WTC11 (cell line): ENCODE data around the gene MPP1. TPM values are rescaled to one million over a fixed set of nuclear protein-coding genes. Genes with fewer than 3 reads are reported as not detected.

Source experiments
- ATAC-seq: fragments of 200-7000 bp; cut with Tn5 transposase; 2 replicates; pipeline ENCODE4 v1.10.0; 2021; ENCODE audit warnings: mild to moderate bottlenecking, moderate library complexity
- CTCF ChIA-PET: fragments of 300-600 bp; sonication (Branson Sonifier 250); formaldehyde crosslinking; loops from one replicate; lab custom pipeline; 2021; ENCODE audit warnings: antibody characterized with exemption; lab: Charles Lee
- POLR2A ChIA-PET: fragments of 350-600 bp; sonication (Branson Sonifier 250); formaldehyde crosslinking; loops from one replicate; lab custom pipeline; 2021; ENCODE audit warnings: antibody characterized with exemption; lab: Charles Lee
- DNase-seq: peaks from one replicate; pipeline ENCODE4 v3.0.0; 2021; ENCODE audit warnings: low spot score
- H3K27ac Mint-ChIP-seq: 2 replicates; pipeline ENCODE4 v1.8.0; 2021; ENCODE audit warnings: mixed read lengths
- H3K27me3 Mint-ChIP-seq: 2 replicates; pipeline ENCODE4 v1.8.0; 2021; ENCODE audit warnings: low read depth, mild to moderate bottlenecking, moderate library complexity, mixed read lengths
- H3K36me3 Mint-ChIP-seq: 2 replicates; pipeline ENCODE4 v1.8.0; 2021; ENCODE audit warnings: mixed read lengths
- H3K4me1 Mint-ChIP-seq: 2 replicates; pipeline ENCODE4 v1.8.0; 2022; ENCODE audit warnings: mixed read lengths
- H3K4me3 Mint-ChIP-seq: 2 replicates; pipeline ENCODE4 v1.8.0; 2021; ENCODE audit warnings: mild to moderate bottlenecking, moderate library complexity, mixed read lengths
- H3K9me3 Mint-ChIP-seq: 2 replicates; pipeline ENCODE4 v1.8.0; 2021; ENCODE audit warnings: mixed read lengths
- FOXP1 ChIP-seq: sonication (generic); formaldehyde crosslinking; IDR thresholded peaks from 2 replicates; pipeline ENCODE4 v1.8.0; 2022; ENCODE audit warnings: missing genetic modification reagents, mild to moderate bottlenecking, moderate library complexity, borderline replicate concordance
- HMGA2 ChIP-seq: fragments of 250-450 bp; sonication (Bioruptor Pico); IDR thresholded peaks from 2 replicates; pipeline ENCODE4 v1.4.0; 2021; ENCODE audit warnings: mild to moderate bottlenecking, moderate library complexity
- NFE2L1 ChIP-seq: sonication (generic); formaldehyde crosslinking; IDR thresholded peaks from 2 replicates; pipeline ENCODE4 v1.8.1; 2023; ENCODE audit warnings: missing genetic modification reagents
- NR2C2 ChIP-seq: sonication (generic); formaldehyde crosslinking; IDR thresholded peaks from 2 replicates; pipeline ENCODE4 v1.8.0; 2022; ENCODE audit warnings: mild to moderate bottlenecking, missing genetic modification reagents
- NR3C1 ChIP-seq: sonication (generic); formaldehyde crosslinking; conservative IDR thresholded peaks from 2 replicates; pipeline ENCODE4 v1.8.1; 2023; ENCODE audit warnings: low read depth, mild to moderate bottlenecking, missing genetic modification reagents
- SP1 ChIP-seq: sonication (generic); formaldehyde crosslinking; conservative IDR thresholded peaks from 2 replicates; pipeline ENCODE4 v1.8.1; 2022; ENCODE audit warnings: missing genetic modification reagents
- ZBTB21 ChIP-seq: sonication (generic); formaldehyde crosslinking; IDR thresholded peaks from 2 replicates; pipeline ENCODE4 v1.8.1; 2023; ENCODE audit warnings: mild to moderate bottlenecking, missing genetic modification reagents, borderline replicate concordance
- ZNF138 ChIP-seq: sonication (generic); formaldehyde crosslinking; conservative IDR thresholded peaks from 2 replicates; pipeline ENCODE4 v1.8.1; 2022; ENCODE audit warnings: mild to moderate bottlenecking, moderate library complexity, missing genetic modification reagents
- ZNF263 ChIP-seq: sonication (generic); formaldehyde crosslinking; IDR thresholded peaks from 2 replicates; pipeline ENCODE4 v1.8.1; 2022; ENCODE audit warnings: low read depth, mild to moderate bottlenecking, moderate library complexity, missing genetic modification reagents
- total RNA-seq: library from RNA; stranded (reverse); gene quantifications from 3 replicates; pipeline ENCODE4 v1.2.3, GENCODE V29; 2021
- TF ChIP-seq, protein P1 (sequence below): sonication (generic); formaldehyde crosslinking; IDR thresholded peaks from 2 replicates; pipeline ENCODE4 v1.8.1; 2023; ENCODE audit warnings: mild to moderate bottlenecking, missing genetic modification reagents, borderline replicate concordance
- TF ChIP-seq, protein P2 (sequence below): sonication (generic); formaldehyde crosslinking; IDR thresholded peaks from 2 replicates; pipeline ENCODE4 v1.8.0; 2023; ENCODE audit warnings: missing genetic modification reagents
- TF ChIP-seq, protein P3 (sequence below): sonication (generic); formaldehyde crosslinking; IDR thresholded peaks from 2 replicates; pipeline ENCODE4 v1.8.0; 2022; ENCODE audit warnings: mild to moderate bottlenecking, missing genetic modification reagents
- TF ChIP-seq, protein P4 (sequence below): sonication (generic); formaldehyde crosslinking; IDR thresholded peaks from 2 replicates; pipeline ENCODE4 v1.8.0; 2023; ENCODE audit warnings: missing genetic modification reagents, mild to moderate bottlenecking, borderline replicate concordance
- TF ChIP-seq, protein P5 (sequence below): sonication (generic); formaldehyde crosslinking; IDR thresholded peaks from 2 replicates; pipeline ENCODE4 v1.8.1; 2022; ENCODE audit warnings: mild to moderate bottlenecking, missing genetic modification reagents, moderate library complexity, borderline replicate concordance
- TF ChIP-seq, protein P6 (sequence below): sonication (generic); formaldehyde crosslinking; IDR thresholded peaks from 2 replicates; pipeline ENCODE4 v1.8.1; 2022; ENCODE audit warnings: mild to moderate bottlenecking, moderate library complexity, missing genetic modification reagents

The MPP1 gene
- total RNA-seq, 1 experiment from 2014 or later = 15.8 TPM

DNA sequence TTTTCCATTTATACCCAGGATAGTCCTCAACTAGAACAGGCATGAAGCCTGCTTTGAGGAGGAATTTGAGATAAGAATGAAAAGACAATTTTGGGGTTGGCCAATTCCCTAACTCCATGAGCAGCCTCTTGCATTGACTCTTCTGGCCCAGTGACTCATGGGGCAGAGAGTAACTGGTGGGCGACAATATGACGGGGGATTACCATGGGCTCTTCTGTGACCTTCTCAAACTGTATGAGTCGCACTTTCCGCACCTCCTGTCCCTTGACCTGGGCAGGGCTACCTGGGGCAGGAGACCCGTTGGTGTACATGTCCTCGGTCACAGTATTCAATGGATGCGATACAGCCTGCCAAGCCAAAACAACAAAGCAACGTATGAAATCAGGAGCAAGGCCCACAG lies 13.3 kb downstream of the MPP1 start:
- Mint-ChIP-seq H3K27me3 (no peaks in the 10 kb centered on the region; the same call in 1 of the 2 replicates), H3K9me3 (no peaks in the 10 kb centered on the region), H3K4me3 (no peak overlapping the region), H3K4me1 (peaks cover 17% of the 10 kb centered on the region), H3K27ac (no peak overlapping the region), H3K36me3 (no peaks in the 10 kb centered on the region)
- ChIA-PET CTCF (no interaction called here), POLR2A (no interaction called here)
- ATAC-seq = no peak
- no peak for TF ChIP-seq ZNF263
- TF ChIP-seq NR3C1 (CRISPR knock-in tag) = no peak
- TF ChIP-seq HMGA2 (CRISPR knock-in tag) = no peak
- no peak for TF ChIP-seq ZNF138 (CRISPR knock-in tag)
- no peak for TF ChIP-seq ZBTB21 (CRISPR knock-in tag)
- no peak for DNase-seq

DNA sequence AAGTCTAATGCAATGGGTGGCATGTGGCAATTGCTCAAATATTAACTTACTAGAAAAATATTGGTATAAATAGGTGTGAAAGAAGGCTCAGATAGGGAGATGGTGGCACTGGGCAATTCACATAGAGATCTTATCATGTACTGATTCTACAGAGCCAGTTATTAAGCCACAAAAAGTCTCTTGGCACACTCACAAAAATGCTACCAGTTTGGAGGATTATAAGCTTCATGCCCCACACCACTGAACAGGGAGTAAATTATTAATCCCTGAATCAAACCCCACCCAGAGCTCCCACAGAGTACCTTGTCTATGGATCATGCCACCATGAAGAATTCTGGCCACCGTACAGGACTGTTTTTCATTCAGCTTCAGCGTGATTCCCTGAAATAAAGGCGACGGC lies 13.8 kb downstream of the MPP1 start:
- ATAC-seq = no peak
- Mint-ChIP-seq H3K4me1 (peaks cover 13% of the 10 kb centered on the region), H3K4me3 (no peak overlapping the region), H3K27me3 (no peaks in the 10 kb centered on the region), H3K36me3 (no peaks in the 10 kb centered on the region)
- CTCF ChIA-PET = no interaction called here
- TF ChIP-seq NFE2L1 = no peak
- no peak for TF ChIP-seq SP1
- no peak for TF ChIP-seq NR2C2 (CRISPR knock-in tag)
- TF ChIP-seq, protein P1, sequence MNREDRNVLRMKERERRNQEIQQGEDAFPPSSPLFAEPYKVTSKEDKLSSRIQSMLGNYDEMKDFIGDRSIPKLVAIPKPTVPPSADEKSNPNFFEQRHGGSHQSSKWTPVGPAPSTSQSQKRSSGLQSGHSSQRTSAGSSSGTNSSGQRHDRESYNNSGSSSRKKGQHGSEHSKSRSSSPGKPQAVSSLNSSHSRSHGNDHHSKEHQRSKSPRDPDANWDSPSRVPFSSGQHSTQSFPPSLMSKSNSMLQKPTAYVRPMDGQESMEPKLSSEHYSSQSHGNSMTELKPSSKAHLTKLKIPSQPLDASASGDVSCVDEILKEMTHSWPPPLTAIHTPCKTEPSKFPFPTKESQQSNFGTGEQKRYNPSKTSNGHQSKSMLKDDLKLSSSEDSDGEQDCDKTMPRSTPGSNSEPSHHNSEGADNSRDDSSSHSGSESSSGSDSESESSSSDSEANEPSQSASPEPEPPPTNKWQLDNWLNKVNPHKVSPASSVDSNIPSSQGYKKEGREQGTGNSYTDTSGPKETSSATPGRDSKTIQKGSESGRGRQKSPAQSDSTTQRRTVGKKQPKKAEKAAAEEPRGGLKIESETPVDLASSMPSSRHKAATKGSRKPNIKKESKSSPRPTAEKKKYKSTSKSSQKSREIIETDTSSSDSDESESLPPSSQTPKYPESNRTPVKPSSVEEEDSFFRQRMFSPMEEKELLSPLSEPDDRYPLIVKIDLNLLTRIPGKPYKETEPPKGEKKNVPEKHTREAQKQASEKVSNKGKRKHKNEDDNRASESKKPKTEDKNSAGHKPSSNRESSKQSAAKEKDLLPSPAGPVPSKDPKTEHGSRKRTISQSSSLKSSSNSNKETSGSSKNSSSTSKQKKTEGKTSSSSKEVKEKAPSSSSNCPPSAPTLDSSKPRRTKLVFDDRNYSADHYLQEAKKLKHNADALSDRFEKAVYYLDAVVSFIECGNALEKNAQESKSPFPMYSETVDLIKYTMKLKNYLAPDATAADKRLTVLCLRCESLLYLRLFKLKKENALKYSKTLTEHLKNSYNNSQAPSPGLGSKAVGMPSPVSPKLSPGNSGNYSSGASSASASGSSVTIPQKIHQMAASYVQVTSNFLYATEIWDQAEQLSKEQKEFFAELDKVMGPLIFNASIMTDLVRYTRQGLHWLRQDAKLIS (CRISPR knock-in tag) = no peak
- TF ChIP-seq, protein P2, sequence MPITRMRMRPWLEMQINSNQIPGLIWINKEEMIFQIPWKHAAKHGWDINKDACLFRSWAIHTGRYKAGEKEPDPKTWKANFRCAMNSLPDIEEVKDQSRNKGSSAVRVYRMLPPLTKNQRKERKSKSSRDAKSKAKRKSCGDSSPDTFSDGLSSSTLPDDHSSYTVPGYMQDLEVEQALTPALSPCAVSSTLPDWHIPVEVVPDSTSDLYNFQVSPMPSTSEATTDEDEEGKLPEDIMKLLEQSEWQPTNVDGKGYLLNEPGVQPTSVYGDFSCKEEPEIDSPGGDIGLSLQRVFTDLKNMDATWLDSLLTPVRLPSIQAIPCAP (CRISPR knock-in tag) = no peak
- TF ChIP-seq, protein P3, sequence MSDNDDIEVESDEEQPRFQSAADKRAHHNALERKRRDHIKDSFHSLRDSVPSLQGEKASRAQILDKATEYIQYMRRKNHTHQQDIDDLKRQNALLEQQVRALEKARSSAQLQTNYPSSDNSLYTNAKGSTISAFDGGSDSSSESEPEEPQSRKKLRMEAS (CRISPR knock-in tag) = no peak
- no peak for TF ChIP-seq NR3C1 (CRISPR knock-in tag)
- TF ChIP-seq, protein P4, sequence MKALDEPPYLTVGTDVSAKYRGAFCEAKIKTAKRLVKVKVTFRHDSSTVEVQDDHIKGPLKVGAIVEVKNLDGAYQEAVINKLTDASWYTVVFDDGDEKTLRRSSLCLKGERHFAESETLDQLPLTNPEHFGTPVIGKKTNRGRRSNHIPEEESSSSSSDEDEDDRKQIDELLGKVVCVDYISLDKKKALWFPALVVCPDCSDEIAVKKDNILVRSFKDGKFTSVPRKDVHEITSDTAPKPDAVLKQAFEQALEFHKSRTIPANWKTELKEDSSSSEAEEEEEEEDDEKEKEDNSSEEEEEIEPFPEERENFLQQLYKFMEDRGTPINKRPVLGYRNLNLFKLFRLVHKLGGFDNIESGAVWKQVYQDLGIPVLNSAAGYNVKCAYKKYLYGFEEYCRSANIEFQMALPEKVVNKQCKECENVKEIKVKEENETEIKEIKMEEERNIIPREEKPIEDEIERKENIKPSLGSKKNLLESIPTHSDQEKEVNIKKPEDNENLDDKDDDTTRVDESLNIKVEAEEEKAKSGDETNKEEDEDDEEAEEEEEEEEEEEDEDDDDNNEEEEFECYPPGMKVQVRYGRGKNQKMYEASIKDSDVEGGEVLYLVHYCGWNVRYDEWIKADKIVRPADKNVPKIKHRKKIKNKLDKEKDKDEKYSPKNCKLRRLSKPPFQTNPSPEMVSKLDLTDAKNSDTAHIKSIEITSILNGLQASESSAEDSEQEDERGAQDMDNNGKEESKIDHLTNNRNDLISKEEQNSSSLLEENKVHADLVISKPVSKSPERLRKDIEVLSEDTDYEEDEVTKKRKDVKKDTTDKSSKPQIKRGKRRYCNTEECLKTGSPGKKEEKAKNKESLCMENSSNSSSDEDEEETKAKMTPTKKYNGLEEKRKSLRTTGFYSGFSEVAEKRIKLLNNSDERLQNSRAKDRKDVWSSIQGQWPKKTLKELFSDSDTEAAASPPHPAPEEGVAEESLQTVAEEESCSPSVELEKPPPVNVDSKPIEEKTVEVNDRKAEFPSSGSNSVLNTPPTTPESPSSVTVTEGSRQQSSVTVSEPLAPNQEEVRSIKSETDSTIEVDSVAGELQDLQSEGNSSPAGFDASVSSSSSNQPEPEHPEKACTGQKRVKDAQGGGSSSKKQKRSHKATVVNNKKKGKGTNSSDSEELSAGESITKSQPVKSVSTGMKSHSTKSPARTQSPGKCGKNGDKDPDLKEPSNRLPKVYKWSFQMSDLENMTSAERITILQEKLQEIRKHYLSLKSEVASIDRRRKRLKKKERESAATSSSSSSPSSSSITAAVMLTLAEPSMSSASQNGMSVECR (CRISPR knock-in tag) = no peak
- no peak for TF ChIP-seq FOXP1 (CRISPR knock-in tag)
- TF ChIP-seq, protein P5, sequence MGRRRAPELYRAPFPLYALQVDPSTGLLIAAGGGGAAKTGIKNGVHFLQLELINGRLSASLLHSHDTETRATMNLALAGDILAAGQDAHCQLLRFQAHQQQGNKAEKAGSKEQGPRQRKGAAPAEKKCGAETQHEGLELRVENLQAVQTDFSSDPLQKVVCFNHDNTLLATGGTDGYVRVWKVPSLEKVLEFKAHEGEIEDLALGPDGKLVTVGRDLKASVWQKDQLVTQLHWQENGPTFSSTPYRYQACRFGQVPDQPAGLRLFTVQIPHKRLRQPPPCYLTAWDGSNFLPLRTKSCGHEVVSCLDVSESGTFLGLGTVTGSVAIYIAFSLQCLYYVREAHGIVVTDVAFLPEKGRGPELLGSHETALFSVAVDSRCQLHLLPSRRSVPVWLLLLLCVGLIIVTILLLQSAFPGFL = no peak
- TF ChIP-seq, protein P6, sequence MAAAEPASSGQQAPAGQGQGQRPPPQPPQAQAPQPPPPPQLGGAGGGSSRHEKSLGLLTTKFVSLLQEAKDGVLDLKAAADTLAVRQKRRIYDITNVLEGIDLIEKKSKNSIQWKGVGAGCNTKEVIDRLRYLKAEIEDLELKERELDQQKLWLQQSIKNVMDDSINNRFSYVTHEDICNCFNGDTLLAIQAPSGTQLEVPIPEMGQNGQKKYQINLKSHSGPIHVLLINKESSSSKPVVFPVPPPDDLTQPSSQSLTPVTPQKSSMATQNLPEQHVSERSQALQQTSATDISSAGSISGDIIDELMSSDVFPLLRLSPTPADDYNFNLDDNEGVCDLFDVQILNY (CRISPR knock-in tag) = no peak
- TF ChIP-seq, all 79 proteins: peak for 0
- H3K9me3 Mint-ChIP-seq = no peaks in the 10 kb centered on the region
- no peak for DNase-seq
- POLR2A ChIA-PET = no interaction called here
- no peak overlapping the region for H3K27ac Mint-ChIP-seq
